Vagina (tissue), 2 donors: ENCODE data around the gene CAPRIN2. TPM values are rescaled to one million over a fixed set of nuclear protein-coding genes. Genes with fewer than 3 reads are reported as not detected.

Experiments
- DNase-seq, 2 donors: peaks; one replicate each; pipeline ENCODE4 v3.0.0-alpha.2; 2017; ENCODE audit errors: extremely low spot score in 2 of 2
- H3K27ac ChIP-seq: fragments of 200-600 bp; sonication (generic); one replicate; pipeline ENCODE4 v1.5.1; 2019
- H3K27me3 ChIP-seq: fragments of 200-600 bp; sonication (generic); one replicate; pipeline ENCODE4 v1.5.1; 2019
- H3K36me3 ChIP-seq, 2 donors: fragments of 200-600 bp; sonication (generic); one replicate each; pipeline ENCODE4 v1.5.1; 2017 to 2019
- H3K4me1 ChIP-seq: fragments of 200-600 bp; sonication (generic); one replicate; pipeline ENCODE4 v1.5.1; 2019
- H3K4me3 ChIP-seq, 2 donors: fragments of 200-600 bp; sonication (generic); 1 replicate in 1 of 2; 2 replicates in 1 of 2; pipeline ENCODE4 v1.5.1; 2016 to 2019
- H3K9me3 ChIP-seq: fragments of 200-600 bp; sonication (generic); one replicate; pipeline ENCODE4 v1.5.1; 2019
- POLR2A ChIP-seq, 2 donors: fragments of 450-650 bp; IDR thresholded peaks; one replicate each; pipeline ENCODE4 v1.6.1; 2017; ENCODE audit warnings: antibody characterized with exemption in 2 of 2, mild to moderate bottlenecking in 2 of 2, moderate library complexity in 2 of 2
- POLR2AphosphoS5 ChIP-seq, 2 donors: sonication (generic); formaldehyde crosslinking; IDR thresholded peaks; one replicate each; pipeline ENCODE4 v1.9.0; 2017; ENCODE audit warnings: antibody characterized with exemption in 2 of 2, mild to moderate bottlenecking in 2 of 2, low read depth in 1 of 2; ENCODE audit not compliant: insufficient read depth in 1 of 2
- intact Hi-C: fragments of 100-400 bp; cut with DNase I; formaldehyde crosslinking; loops from one replicate; pipeline ENCODE4 v1.15.1; 2023
- total RNA-seq: library from RNA; depleted of rRNA; stranded (reverse); fragments of >200 nt; gene quantifications from one replicate; pipeline ENCODE4 v1.2.3, GENCODE V29; 2016
- TF ChIP-seq, protein P1 (sequence below), 3 experiments: fragments of 450-650 bp in 2 of 3; fragments of 200-600 bp in 1 of 3; sonication (generic) in 1 of 3; IDR thresholded peaks; one replicate each; pipeline ENCODE4 v1.5.1; 2017 to 2019; ENCODE audit warnings: antibody characterized with exemption in 3 of 3, mild to moderate bottlenecking in 2 of 3, moderate library complexity in 2 of 3

CAPRIN2 gene
- total RNA-seq, 1 donor from 2014 or later = 41.3 TPM

DNA sequence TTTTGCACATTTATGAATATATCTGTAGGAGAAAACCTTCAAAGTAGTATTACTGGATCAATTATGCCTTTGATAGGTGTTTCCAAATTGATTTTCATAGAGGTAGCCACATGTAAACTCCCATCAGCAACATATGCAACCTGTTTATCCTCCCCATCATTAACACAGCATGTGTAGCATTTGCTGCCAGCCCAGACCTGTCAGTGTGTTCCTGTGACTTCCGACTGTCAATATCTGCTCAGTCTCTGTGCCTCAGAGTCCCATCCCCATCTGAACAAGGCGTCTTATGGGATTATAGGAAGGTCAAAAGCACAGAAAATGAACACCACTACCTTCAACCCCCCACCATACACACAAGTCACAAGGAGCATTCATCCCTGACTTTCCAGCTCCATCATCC lies 9.5 kb upstream of the CAPRIN2 start:
- intact Hi-C loops = no loop called here

DNA sequence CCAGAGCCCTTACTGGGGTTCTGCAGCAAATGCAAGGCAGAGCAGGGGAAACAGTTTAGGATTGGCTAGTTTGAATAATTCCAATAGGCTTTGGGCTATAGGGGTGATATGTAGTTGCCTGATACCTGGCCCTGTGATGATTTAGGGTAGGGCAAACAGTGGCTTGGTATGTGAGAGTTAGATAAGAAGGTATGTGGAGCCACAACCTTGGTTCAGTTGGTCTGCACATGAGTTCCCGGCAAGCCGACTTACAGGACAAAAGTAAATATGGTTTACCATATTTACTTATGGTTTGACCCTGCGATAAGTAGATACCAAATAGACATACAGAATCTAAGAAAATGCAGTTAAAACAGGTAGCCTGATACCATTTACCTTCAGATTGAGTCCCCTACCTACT lies 8.3 kb upstream of the CAPRIN2 start:
- Histone ChIP-seq H3K36me3 (no peaks in the 10 kb centered on the region), H3K4me1 (no peaks in the 10 kb centered on the region), H3K27ac (no peak overlapping the region), H3K4me3 (no peak overlapping the region), H3K27me3 (no peaks in the 10 kb centered on the region), H3K9me3 (no peaks in the 10 kb centered on the region)
- TF ChIP-seq POLR2A (IDR thresholded peaks at IDR 0.05) (no peak), POLR2AphosphoS5 (IDR thresholded peaks at IDR 0.05; ENCODE audit: insufficient read depth in 1 of 2, low read depth in 1 of 2) (no peak)
- TF ChIP-seq, protein P1, sequence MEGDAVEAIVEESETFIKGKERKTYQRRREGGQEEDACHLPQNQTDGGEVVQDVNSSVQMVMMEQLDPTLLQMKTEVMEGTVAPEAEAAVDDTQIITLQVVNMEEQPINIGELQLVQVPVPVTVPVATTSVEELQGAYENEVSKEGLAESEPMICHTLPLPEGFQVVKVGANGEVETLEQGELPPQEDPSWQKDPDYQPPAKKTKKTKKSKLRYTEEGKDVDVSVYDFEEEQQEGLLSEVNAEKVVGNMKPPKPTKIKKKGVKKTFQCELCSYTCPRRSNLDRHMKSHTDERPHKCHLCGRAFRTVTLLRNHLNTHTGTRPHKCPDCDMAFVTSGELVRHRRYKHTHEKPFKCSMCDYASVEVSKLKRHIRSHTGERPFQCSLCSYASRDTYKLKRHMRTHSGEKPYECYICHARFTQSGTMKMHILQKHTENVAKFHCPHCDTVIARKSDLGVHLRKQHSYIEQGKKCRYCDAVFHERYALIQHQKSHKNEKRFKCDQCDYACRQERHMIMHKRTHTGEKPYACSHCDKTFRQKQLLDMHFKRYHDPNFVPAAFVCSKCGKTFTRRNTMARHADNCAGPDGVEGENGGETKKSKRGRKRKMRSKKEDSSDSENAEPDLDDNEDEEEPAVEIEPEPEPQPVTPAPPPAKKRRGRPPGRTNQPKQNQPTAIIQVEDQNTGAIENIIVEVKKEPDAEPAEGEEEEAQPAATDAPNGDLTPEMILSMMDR (IDR thresholded peaks at IDR 0.05) = no peak
- intact Hi-C loops = no loop called here
- DNase-seq = no peak

More for the DNA sequence above, 9.5 kb upstream of the CAPRIN2 start:
- no peaks in the 10 kb centered on the region for H3K4me1 ChIP-seq
- H3K9me3 ChIP-seq = no peaks in the 10 kb centered on the region
- TF ChIP-seq, protein P1 (IDR thresholded peaks at IDR 0.05) = no peak
- TF ChIP-seq POLR2AphosphoS5 (IDR thresholded peaks at IDR 0.05; ENCODE audit: insufficient read depth in 1 of 2, low read depth in 1 of 2) = no peak
- DNase-seq = no peak
- no peaks in the 10 kb centered on the region for H3K36me3 ChIP-seq
- H3K4me3 ChIP-seq = no peak overlapping the region
- H3K27ac ChIP-seq = no peak overlapping the region
- no peaks in the 10 kb centered on the region for H3K27me3 ChIP-seq

DNA sequence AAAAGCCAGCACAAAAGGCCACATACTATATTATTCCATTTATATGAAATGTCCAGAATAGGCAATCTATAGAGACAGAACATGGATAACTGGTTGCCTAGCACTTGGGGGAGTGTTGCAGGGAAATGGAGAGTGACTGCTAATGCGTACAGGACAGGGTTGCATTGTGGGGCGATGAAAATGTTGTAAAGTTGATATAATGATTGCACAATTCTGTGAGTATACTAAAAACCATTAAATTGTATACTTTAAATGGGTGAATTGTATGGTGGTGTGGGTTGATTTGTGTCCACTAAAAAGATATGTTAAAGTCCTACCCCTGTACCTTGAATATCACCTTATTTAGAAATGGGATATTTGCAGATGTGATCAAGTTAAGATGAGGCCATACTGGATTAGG lies 7.0 kb upstream of the CAPRIN2 start:
- no peak for DNase-seq
- Histone ChIP-seq H3K9me3 (no peaks in the 10 kb centered on the region), H3K27ac (no peak overlapping the region), H3K4me1 (no peaks in the 10 kb centered on the region), H3K4me3 (no peak overlapping the region), H3K36me3 (no peaks in the 10 kb centered on the region), H3K27me3 (no peaks in the 10 kb centered on the region)
- no peak for TF ChIP-seq POLR2A (IDR thresholded peaks at IDR 0.05)
- TF ChIP-seq POLR2AphosphoS5 (IDR thresholded peaks at IDR 0.05; ENCODE audit: insufficient read depth in 1 of 2, low read depth in 1 of 2) = no peak
- TF ChIP-seq, protein P1 (IDR thresholded peaks at IDR 0.05) = no peak
- intact Hi-C loops = no loop called here

DNA sequence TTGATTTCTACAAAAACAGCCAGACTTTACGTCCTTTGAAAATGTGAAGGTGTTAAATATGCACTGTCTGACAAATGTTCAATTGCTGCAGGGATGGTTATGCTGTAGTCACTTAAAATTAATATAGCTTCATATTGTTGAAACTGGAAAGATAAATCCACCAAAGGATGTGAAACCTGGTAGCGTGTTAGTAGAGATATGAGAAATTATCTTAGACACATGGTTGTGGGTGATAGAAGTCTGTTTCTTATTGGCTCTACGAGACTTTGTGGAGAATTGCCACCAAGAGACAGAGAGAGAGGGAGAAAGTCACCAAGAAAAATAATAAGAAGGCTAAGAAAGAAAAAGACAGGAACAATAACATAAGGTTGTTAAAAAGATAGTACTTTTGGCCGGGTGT lies 2.6 kb upstream of the CAPRIN2 start:
- DNase-seq = no peak
- Histone ChIP-seq H3K4me3 (no peak overlapping the region), H3K36me3 (no peaks in the 10 kb centered on the region), H3K27me3 (no peaks in the 10 kb centered on the region), H3K9me3 (no peaks in the 10 kb centered on the region), H3K4me1 (peaks cover 13% of the 10 kb centered on the region), H3K27ac (no peak overlapping the region)
- no peak for TF ChIP-seq POLR2AphosphoS5 (IDR thresholded peaks at IDR 0.05; ENCODE audit: insufficient read depth in 1 of 2, low read depth in 1 of 2)
- no peak for TF ChIP-seq POLR2A (IDR thresholded peaks at IDR 0.05)
- TF ChIP-seq, protein P1 (IDR thresholded peaks at IDR 0.05) = no peak
- intact Hi-C loops = no loop called here

DNA sequence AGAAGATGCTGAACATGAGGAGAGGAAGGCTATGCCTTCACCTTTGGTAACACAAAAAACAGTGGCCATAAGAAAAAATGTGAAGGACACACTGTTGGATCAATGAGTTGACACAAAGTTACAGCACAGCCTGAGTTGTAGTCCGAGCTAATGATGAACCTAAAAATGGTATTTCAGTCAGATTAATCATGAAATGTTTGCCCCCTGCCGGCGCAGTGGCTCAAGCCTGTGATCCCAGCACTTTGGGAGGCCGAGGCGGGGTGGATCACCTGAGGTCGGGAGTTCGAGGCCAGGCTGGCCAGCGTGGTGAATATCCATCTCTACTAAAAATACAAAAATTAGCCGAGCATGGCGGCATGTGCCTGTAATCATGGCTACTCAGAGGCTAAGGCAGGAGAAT lies 1.3 kb upstream of the CAPRIN2 start:
- DNase-seq = no peak

More for the DNA sequence above, 1.3 kb upstream of the CAPRIN2 start:
- TF ChIP-seq POLR2AphosphoS5 (IDR thresholded peaks at IDR 0.05; ENCODE audit: insufficient read depth in 1 of 2, low read depth in 1 of 2) (no peak), POLR2A (IDR thresholded peaks at IDR 0.05) (no peak)
- TF ChIP-seq, protein P1 (IDR thresholded peaks at IDR 0.05) = no peak
- Histone ChIP-seq H3K4me3 (no peak overlapping the region), H3K27ac (no peak overlapping the region), H3K9me3 (no peaks in the 10 kb centered on the region), H3K36me3 (no peaks in the 10 kb centered on the region), H3K4me1 (peaks cover 13% of the 10 kb centered on the region), H3K27me3 (no peaks in the 10 kb centered on the region)
- intact Hi-C loops = no loop called here
